HG03457 (cell line): ENCODE measurements around the gene CBARP.

ENCODE experiments used
- ATAC-seq: cut with Tn5 transposase; IDR thresholded peaks from one replicate; pipeline ENCODE4 v1.9.1; 2021; ENCODE audit warnings: moderate number of reproducible peaks; ENCODE audit not compliant: unreplicated experiment

Gene CBARP

DNA sequence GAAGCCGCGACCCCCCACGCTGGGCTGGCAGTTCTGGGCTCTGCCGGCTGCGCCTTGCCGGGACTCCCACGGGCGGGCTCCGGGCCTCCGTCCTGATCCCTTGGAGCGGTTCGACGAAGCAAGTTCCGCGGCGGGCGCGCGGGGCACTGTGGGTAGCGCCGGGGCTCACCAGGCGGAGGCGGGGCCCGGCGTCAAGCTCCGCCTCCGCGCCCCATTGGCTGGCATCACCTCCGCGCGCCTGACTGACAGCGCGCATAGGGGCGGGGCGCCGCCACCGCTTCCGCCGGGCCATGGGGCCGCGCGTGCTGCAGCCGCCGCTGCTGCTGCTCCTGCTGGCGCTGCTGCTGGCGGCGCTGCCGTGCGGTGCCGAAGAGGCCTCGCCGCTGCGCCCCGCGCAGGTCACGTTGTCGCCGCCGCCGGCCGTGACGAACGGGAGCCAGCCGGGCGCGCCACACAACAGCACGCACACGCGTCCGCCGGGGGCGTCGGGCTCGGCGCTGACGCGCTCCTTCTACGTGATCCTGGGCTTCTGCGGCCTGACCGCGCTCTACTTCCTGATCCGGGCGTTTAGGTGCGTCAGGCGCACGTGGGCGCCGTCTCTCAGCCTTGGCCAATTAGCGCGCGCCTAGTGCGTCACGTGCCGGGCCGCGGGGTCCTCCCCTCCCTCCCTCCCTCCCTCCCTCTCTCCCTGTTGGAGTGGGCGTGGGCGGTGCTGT is 37.6 kb upstream of the CBARP start, which contains the start of gene FAM174C:
FAM174C (plus strand) TSS at position 271 of the 716 bp plus-strand sequence; CDS start at position 291, 20 bp downstream.
- ATAC-seq, result peak; percentile 50

DNA sequence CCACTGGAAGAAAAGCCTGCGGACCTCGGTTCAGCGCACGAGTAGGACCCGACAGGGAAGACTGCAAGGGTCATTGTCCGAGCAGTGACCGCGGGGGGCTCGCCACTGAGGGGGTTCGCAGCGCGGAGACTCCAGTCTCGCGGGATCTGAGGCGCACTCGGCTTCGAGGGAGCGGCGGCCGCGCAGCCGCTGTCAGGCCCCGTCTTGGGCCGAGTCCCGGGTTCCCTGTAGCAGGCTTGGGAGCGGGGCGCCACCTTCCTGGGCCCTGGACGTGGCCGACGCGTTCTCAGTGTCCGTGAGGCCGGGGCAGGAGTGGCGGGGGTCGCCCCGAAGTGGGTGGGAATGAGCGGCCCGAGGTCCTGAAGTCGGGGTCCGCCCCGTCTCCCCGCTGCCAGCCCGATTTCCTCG is 37.1 kb upstream of the CBARP start:
- ATAC-seq, result no peak

DNA sequence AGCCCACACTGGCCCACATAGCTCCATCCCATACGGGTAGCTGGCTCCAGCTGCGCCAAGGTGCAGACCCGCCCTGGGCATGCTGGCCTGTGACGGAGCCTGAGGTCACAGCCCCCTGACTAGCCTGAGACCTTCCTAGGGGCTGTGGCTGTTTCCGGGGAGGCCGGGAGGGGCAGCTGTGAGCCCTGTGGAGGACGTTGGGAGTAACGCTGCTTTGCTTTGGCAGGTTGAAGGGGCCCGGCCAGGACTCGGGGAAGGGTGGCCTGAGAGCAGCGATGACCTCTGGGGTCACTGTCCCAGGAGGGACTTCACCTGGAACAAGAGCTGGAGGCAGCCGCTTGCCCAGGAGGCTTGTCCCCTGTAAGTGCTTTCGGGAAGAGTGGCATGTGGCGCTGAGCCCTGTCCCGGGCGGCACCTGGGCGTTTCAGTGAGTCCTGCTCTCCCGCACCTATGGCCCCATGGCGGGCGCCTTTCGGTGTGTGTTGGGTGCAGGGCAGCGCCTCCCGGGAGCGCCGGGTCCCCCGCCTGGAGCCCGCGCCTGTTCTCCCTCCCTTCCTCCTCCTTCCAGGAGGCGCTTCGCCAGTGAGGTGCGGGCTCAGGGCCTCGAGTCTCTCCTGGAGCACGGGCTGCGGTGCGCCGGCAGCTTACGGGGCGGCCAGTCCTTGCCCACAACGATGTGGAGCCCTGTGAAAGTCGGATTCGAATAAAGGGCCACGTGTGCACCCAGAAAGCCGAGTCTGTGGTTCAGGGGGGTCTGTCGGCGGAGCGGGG is 36.5 kb upstream of the CBARP start:
- ATAC-seq, result no peak

DNA sequence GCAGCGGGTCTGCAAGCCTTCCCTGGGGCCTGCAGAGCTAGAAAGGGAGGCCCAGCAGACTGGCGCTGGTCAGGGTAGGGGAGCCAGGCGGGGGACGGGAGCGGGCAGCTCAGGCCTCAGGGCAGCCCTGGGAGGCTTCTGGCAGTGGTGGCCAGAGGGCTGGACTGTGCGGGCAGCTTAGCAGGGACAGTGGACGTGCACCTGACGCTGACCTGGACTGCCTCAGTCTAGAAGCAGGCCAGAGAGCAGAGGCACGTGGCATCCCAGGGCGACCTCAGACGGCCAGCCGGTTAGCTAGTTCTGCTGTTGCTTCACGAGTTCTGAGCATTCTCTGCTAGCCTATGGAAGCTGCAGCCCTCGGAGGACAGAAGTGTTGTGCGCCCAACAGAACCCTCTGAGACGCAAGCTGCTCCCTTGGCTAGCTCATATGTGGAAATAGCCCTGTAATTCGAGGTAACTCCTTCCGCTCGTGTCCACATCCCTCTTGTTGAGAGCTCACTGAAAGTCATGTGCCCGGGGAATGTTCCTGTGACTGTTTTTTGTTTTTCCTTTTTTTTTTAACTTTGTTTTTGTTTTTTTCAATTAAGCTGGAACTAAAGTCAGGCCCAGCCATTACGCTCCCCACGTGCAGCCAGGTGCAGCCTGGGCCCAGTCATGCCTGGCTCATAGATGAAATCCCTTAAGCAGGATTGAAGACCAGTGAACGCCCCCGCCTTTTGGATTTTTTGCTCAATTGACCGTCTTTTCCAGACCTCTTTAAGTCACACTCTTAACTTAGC is 35.6 kb upstream of the CBARP start:
- ATAC-seq, result no peak

DNA sequence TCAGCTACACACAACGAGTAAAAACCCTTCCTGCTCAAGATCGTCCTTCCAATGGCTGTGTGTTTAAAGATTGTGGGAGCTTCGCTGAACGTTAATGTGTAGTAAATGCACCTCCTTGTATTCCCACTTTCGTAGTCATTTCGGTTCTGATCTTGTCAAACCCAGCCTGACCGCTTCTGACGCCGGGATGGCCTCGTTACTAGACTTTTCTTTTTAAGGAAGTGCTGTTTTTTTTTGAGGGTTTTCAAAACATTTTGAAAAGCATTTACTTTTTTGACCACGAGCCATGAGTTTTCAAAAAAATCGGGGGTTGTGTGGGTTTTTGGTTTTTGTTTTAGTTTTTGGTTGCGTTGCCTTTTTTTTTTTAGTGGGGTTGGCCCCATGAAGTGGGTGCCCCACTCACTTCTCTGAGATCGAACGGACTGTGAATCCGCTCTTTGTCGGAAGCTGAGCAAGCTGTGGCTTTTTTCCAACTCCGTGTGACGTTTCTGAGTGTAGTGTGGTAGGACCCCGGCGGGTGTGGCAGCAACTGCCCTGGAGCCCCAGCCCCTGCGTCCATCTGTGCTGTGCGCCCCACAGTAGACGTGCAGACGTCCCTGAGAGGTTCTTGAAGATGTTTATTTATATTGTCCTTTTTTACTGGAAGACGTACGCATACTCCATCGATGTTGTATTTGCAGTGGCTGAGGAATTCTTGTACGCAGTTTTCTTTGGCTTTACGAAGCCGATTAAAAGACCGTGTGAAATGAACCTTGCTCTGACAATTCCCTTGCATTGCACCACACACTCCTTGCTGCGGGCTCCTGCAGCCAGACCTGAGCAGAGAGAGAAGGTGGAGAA is 34.8 kb upstream of the CBARP start:
- no peak for ATAC-seq

DNA sequence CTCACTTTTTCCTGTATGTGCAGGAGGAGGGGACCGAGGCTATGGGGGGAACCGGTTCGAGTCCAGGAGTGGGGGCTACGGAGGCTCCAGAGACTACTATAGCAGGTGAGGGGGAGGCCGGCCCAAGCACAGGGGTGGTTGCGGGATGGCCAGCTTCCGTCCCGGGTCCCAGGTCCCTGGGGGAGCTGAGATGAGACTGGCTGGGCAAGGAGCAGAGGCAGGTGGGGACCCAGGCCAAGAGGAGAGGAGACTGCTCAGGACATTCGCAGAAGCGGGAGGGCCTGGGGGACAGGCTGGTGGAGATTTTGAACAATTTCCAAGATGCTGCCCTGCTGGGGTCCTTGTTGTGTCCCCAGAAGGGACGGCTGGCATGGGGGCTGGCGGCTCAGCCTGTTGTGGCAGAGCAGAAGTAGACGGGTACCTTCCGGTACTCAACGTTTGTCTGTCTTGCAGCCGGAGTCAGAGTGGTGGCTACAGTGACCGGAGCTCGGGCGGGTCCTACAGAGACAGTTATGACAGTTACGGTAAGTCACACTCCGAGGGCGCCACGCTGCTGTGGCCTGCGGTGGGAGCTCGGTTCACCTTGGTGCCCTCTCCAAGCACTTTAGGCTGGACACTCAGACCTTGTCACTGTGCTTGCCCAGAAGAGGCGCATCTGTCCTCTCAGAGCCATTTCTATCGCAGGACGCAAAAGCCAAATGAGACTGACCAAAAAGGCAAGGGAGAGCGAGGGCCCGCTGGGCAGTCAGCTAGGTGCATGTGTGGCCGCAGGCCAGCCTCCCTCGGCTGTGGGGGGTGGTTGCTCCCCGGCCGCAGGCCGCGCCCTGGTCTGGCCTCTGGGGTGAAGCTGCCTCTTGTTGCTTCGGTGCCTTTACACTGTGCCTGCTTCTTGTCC is 34.0 kb upstream of the CBARP start:
- no peak for ATAC-seq

DNA sequence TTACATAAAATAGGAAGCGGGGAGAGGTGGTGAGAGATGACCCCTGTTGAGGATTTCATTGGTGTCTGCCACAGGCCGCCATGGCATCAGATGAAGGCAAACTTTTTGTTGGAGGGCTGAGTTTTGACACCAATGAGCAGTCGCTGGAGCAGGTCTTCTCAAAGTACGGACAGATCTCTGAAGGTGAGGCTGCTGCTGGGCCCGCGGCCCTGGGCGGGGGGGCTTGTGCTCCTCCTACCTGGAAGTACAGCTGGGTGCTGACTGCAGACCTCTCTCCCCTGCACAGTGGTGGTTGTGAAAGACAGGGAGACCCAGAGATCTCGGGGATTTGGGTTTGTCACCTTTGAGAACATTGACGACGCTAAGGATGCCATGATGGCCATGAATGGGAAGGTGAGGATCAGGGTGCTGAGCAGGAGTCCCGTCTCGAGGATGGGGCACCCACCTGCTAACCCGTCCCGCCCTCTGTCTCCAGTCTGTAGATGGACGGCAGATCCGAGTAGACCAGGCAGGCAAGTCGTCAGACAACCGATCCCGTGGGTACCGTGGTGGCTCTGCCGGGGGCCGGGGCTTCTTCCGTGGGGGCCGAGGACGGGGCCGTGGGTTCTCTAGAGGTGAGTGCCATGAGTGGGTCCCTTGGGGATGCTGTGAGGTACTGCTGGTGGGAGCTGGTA is 33.2 kb upstream of the CBARP start:
- no peak for ATAC-seq

DNA sequence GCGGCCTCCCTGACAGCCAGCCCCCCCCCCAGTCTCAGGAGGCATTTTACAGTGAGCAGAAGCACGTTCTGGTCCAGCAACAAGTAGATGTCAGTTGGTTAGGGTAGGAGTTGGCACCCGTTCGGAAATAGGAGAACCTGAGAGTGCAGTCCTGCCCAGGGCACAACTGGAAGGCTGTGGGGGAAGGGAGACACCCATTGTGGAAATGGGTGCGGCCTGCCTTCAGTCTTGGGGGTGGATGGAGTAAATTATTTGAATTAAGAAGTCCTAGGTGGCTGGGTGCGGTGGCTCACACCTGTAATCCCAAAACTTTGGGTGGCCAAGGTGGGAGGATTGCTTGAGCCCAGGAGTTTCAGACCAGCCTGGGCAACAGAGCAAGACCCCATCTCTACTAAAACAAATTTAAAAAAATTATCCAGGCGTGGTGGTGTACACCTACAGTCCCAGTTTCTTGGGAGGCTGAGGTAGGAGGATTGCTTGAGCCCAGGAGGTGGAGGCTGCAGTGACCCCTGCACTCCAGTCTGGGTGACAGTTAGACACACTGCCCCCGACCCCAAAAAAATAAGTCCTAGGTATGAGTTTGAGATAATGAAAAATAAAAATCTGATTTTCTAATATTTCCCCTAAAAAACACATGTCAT is 32.5 kb upstream of the CBARP start:
- ATAC-seq, result no peak

DNA sequence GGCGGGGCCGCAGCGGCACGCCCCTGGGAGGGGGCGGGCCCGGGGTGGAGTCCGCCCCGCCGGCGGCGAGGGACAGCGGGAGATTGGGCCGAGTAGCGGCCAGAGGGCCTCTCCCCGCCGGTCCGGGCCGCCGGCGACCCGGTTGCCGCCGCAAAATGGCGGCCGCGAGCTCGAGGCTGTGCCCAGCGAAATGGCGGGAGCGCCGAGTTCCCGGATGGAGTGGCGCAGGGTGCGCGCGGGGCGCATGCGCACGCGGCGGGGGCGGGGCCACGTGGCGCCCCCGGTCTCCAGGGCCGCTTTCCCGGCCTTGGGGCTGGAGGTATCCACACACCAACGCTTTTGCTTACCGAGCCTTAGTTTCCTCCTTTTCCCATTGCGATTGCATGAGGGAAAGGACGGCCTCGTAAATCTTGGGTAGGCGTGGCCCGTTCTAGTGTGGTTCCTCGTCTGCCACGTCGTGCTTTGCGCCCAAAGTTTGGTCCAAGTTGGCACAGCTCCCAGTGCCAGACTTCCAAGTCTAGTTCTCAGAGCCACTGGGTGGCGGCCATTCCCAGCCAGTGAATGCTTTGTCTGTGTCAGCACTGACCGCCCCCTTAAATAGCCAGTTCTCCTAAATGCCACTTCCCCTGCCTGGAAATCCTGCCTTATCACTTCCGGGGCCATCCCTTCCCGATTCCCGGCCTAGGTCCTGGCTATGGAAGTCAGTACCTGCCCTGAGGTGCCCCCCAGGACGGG is 31.8 kb upstream of the CBARP start:
- peak; percentile 7 for ATAC-seq

DNA sequence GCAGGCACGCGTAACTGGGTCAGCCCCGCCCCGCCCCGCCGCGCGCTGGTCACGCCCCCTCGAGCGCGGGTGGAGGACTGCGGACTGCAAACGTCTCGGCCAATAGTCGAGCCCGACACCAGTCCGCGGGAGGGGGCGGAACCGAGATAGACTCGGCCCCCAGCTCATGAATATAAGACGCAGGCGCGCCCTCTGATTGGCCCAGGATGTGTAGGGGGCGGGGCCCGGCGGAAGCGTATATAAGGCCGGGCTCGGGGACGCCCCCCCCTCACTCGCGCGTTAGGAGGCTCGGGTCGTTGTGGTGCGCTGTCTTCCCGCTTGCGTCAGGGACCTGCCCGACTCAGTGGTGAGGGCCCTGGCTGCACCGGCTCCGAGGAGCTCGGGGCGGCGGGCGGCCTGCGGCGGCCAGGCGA is 31.3 kb upstream of the CBARP start, which contains the start of gene CIRBP:
CIRBP (plus strand) TSS at position 268 of the 413 bp plus-strand sequence. CDS start 1,602 bp downstream, outside the sequence.
- ATAC-seq, result peak; percentile 46

DNA sequence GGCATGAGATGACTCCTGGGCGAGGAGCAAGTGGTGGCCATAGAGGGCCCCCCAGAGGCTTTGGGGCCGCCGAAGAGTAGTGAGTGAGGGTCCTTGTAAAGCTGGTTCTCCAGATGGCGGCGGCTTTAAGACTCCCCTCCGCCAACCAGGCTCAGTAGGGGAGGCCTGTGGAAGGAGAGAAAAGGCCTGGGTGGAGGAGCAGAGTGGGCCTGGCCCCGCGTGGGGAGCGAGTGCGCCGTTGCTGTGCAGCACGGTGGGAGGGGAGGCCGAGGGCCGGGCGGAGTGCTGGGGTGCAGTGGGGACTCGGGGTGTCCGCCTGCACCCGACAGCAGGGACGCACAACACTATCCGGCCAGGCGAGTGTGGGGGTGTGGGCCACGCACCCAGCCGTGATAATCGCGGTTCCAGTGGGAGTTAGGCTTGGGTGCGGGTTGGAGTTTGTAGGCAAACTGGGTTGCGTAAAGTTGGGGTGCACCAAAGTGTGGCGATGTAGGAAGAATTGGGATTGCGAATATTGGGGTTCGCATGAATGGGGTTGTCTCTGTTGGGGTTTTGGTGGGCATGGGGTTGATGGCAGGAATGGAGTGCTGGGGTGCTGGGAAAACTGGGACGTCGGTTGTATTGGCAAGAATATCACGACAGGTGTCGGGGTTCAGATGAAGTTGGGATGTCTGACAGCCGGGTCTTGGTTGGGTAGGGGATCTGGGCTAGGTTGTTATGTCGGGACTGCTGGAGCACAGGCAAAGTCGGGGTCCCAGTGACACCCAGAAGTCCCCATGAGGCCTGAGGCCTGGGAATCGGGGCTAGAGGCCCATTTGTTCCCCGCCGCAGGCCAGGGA is 30.6 kb upstream of the CBARP start:
- no peak for ATAC-seq

DNA sequence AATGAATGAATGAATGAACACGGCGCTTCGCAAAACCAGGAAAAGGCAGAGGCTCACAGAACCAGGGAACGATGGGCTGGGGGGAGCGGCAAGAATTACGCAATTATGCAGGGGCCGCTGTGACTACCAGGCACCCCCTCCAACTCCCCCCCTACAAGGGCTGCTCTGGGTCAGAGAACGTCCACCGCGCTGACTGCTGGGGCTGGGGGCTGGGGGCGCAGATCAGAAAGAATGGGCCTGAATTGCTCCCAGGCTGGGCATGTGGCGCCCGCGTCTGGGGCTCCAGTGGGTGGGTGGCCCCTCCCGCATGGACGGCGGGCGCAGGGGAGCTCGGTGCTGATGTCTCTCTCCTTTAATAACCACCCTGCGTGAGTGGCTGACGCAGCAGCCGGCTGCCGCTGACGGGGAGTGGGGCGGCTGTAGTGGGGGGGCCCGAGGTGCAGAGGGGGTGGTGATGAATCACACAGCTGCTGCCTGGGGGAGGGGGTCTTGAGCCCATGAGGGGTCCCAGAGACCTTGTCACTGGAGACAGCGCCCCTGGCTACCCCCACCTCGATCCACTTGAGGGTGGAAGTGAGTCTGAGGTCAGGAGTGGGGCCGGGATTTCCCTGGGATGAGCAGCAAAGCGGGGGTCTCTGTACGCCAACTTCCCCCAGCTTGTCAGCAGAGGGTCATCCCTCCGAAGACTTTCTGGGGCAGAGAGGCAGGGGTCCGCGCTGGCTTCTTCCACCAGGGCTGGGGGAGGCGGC is 29.8 kb upstream of the CBARP start:
- no peak for ATAC-seq

DNA sequence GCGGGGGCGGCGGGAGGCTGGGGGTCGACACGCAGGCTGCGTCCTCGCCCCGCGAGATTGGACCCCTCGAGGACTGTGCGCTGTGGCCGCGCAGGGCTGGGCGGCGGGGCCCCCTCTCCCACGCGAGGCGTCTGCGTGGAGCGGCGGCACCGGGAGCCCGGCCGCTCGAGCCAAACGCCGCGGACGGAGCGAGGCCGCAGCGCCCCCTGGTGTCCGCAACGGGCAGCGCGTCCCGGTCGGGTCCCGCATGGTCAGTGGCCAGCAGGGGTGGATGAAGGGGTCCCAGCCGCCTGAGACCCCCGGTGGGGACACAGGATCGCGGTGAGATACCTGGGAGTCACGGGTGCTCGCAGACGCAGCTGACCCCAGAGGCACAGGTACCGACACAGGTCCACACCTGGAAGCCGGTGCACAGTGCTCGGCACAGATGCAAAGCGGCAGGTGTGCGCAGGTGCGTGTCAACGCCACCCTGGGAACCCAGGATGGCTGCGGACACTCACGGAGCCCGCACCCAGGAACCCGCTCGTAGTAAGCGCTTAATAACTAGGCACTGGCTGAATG is 29.2 kb upstream of the CBARP start:
- no peak for ATAC-seq

DNA sequence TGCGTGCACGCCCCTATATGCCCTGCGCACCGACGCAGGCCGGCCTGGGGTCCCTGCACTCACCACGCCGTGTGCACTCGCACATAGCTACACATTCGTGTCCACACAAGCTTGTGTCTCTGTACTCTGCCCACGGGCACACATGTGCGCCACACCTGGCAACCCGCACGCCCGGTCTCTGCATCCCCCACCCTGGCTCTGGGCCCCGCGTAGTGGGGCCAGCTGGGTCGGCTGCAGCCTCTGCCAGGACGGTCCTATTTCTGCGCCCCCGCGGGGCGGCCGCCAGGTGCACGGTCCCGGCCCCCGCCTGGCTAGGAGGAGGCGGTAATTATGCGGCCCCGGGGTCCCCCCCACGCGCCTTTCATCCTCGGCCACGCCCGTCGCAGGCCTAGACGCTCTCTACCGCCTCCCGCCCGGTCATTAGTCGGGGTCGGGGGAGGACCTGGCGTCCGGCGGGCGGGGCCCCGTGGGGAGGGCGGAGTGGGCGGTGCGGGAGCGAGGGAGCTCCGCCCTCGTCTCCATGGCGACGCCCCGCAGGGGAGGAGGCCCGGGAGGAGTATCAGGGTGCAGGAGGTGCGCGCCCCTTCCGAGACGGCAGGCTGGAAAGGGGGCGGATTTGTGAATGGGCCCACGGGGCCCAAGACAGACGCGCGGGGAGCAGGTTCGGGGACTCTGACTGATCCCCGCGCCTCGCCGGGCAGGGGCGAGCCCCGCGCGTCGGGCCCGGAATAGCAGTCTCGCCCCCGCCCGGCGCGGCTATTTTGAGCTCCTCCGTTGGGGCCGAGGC is 28.5 kb upstream of the CBARP start:
- ATAC-seq, result peak; percentile 28

DNA sequence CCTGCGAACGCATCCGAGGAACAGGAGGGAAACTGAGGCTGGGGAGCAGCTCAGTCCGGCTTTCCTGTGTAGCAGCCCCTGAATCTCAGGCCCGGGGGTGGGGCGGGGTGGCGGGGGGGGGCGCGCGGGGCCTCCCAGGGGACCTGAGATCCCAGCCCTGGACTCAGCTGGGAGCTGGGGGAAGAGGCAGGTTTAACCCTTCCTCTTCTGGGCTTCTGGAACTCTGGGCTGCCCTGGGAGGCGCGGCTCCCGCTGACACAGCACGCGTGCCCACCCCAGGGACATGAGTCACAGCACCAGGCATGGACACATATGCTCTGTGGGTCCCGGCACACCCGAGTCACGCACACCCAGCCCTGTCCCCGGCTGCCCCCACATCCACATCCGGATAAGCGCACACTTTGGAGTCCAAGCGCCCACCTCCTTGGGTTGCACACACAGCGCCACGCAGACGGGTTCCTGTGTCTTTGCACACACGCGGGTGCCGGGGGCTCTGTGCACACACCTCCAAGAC is 27.9 kb upstream of the CBARP start:
- no peak for ATAC-seq
